Measurements from ENCODE around the gene MLLT1. TPM values are rescaled to one million over a fixed set of nuclear protein-coding genes. Genes with fewer than 3 reads are reported as not detected.

The MLLT1 gene
- total and polyA plus RNA-seq, 10 of the 15 experiments (the other 5 are each of a cell fraction or from before 2014, with no cell fraction given), result 0.16 to 61.1 (median 8.5) TPM

GRCh38 chr19:6217752-6218334, 61.9 kb downstream of the MLLT1 start:
- ATAC-seq, result no peak
- ChIA-PET SMC1A (ENCODE audit: uncharacterized antibody, unreplicated experiment) (interaction anchor here (0.5 to 2.1 kb wide), 9 partner anchors 14 to 646 kb away, joined by 3 to 11 read pairs (median 3); no protein-coding TSS in a partner anchor), CTCF (interaction anchor here (0.7 to 4.3 kb wide), 35 partner anchors 12 to 646 kb away, joined by 3 to 30 read pairs (median 5); no protein-coding TSS in a partner anchor), RAD21 (ENCODE audit: unreplicated experiment) (interaction anchor here (1.1 to 2.1 kb wide), 10 partner anchors 59 to 646 kb away, joined by 3 to 11 read pairs (median 4); partner anchors contain the start of gene DENND1C), POLR2A (interaction anchor here (0.6 kb wide), 1 partner anchor 43 kb away, joined by 3 read pairs; no protein-coding TSS in a partner anchor)
- 86% methylated on average over 17 of the region's 17 CpGs for WGBS (ENCODE audit: insufficient coverage, insufficient replicate concordance, low lambda C conversion rate, missing lambda C conversion rate)
- no peaks in the 10 kb centered on the region for H3K4me1 ChIP-seq (ENCODE audit: control insufficient read depth, insufficient read depth, low read length)
- H3K79me2 ChIP-seq (ENCODE audit: control insufficient read depth, insufficient read depth, low read length), result no peaks in the 10 kb centered on the region
- no peak overlapping the region for H2AFZ ChIP-seq (ENCODE audit: control insufficient read depth, low read depth, low read length)
- H3K4me2 ChIP-seq (ENCODE audit: control insufficient read depth, insufficient read depth), result no peak overlapping the region
- in situ Hi-C loops (cut with MboI) (no loop called here), intact Hi-C loops (cut with micrococcal nuclease; ENCODE audit: unreplicated experiment) (loop anchor here (1.0 kb wide), 1 partner anchor 81 kb away; no protein-coding TSS in a partner anchor)
- no TSS peak for BruUV-seq (replicated peaks)
- no peaks in the 10 kb centered on the region for H3K9me3 ChIP-seq (replicated peaks; ENCODE audit: control insufficient read depth, insufficient read depth, low read length)
- peaks cover 4 to 26% of the 10 kb centered on the region in 2 experiments; a peak in 3 of 4 replicates for H3K36me3 ChIP-seq (ENCODE audit: control insufficient read depth in 2 of 2, insufficient read depth in 2 of 2, low read length in 1 of 2)
- no peak for FAIRE-seq
- H3K4me3 ChIP-seq, result no peak overlapping the region
- TF ChIP-seq CEBPZ (IDR thresholded peaks at IDR 0.05; ENCODE audit: low read depth, low read length), result no peak
- no peak for TF ChIP-seq PAX5 (IDR thresholded peaks at IDR 0.05; ENCODE audit: borderline replicate concordance, low read depth, low read length)
- TF ChIP-seq MEF2B (IDR thresholded peaks at IDR 0.05; ENCODE audit: partially characterized antibody, poor library complexity, severe bottlenecking), result no peak
- no peak for DNase-seq (ENCODE audit: low read depth, low spot score)
- H3K9ac ChIP-seq (ENCODE audit: control insufficient read depth, insufficient read depth, low read length), result no peak overlapping the region
- H4K20me1 ChIP-seq (ENCODE audit: control insufficient read depth, insufficient read depth), result no peaks in the 10 kb centered on the region
- H3K27me3 ChIP-seq (replicated peaks in 1 of 2; ENCODE audit: control insufficient read depth in 2 of 2, insufficient read depth in 2 of 2, low read length in 1 of 2), result no peaks in the 10 kb centered on the region
- no peak overlapping the region for H3K27ac ChIP-seq (ENCODE audit: control insufficient read depth, insufficient read depth)
